ENCODE measurements around the gene SLC49A4.

SLC49A4 gene

GRCh38 chr3:122880624-122881023 lies 85.8 kb downstream of the SLC49A4 start:
- H3K9me3 ChIP-seq (ENCODE audit: low read length) = no peaks in the 10 kb centered on the region
- no peak for TF ChIP-seq CTCF (IDR thresholded peaks at IDR 0.05; ENCODE audit: low read length)
- TF ChIP-seq EZH2 (IDR thresholded peaks at IDR 0.05; ENCODE audit: borderline replicate concordance, low read length) = no peak
- no peaks in the 10 kb centered on the region; the same call in 1 of the 2 replicates for H3K36me3 ChIP-seq (ENCODE audit: insufficient read depth, low read length)
- no peaks in the 10 kb centered on the region; the same call in 1 of the 2 replicates for H4K20me1 ChIP-seq (ENCODE audit: insufficient read depth, low read length)
- H3K27me3 ChIP-seq (ENCODE audit: insufficient read depth, low read length) = no peaks in the 10 kb centered on the region
- H3F3A ChIP-seq (ENCODE audit: insufficient read depth, low read length) = no peaks in the 10 kb centered on the region
- no peak overlapping the region for H3K4me2 ChIP-seq (ENCODE audit: low read length)
- no peaks in the 10 kb centered on the region for H3K4me1 ChIP-seq (ENCODE audit: insufficient read depth, low read length, severe bottlenecking)
- no peak overlapping the region for H3K4me3 ChIP-seq (ENCODE audit: low read depth, low read length, poor library complexity, severe bottlenecking)
- H3K79me2 ChIP-seq (ENCODE audit: insufficient read depth, low read length) = no peaks in the 10 kb centered on the region
- H3K9ac ChIP-seq (ENCODE audit: low read length) = no peak overlapping the region
- H3K27ac ChIP-seq (ENCODE audit: low read depth, low read length, poor library complexity, severe bottlenecking) = no peak overlapping the region
- no peak overlapping the region for H2AFZ ChIP-seq (ENCODE audit: low read length)
- no peaks in the 10 kb centered on the region for H3K9me2 ChIP-seq (ENCODE audit: low read depth, low read length)

GRCh38 chr3:122882361-122882947 lies 87.6 kb downstream of the SLC49A4 start:
- Histone ChIP-seq H3K4me1 (ENCODE audit: insufficient read depth, low read length, severe bottlenecking) (no peaks in the 10 kb centered on the region), H4K20me1 (ENCODE audit: insufficient read depth, low read length) (no peaks in the 10 kb centered on the region; the same call in 1 of the 2 replicates), H3K9me3 (ENCODE audit: low read length) (no peaks in the 10 kb centered on the region), H2AFZ (ENCODE audit: low read length) (no peak overlapping the region), H3K79me2 (ENCODE audit: insufficient read depth, low read length) (no peaks in the 10 kb centered on the region), H3K4me3 (ENCODE audit: low read depth, low read length, poor library complexity, severe bottlenecking) (no peak overlapping the region), H3F3A (ENCODE audit: insufficient read depth, low read length) (no peaks in the 10 kb centered on the region), H3K4me2 (ENCODE audit: low read length) (no peak overlapping the region), H3K36me3 (ENCODE audit: insufficient read depth, low read length) (no peaks in the 10 kb centered on the region; the same call in 1 of the 2 replicates), H3K9me2 (ENCODE audit: low read depth, low read length) (no peaks in the 10 kb centered on the region), H3K27me3 (ENCODE audit: insufficient read depth, low read length) (no peaks in the 10 kb centered on the region), H3K27ac (ENCODE audit: low read depth, low read length, poor library complexity, severe bottlenecking) (no peak overlapping the region), H3K9ac (ENCODE audit: low read length) (no peak overlapping the region)
- TF ChIP-seq CTCF (IDR thresholded peaks at IDR 0.05; ENCODE audit: low read length) (no peak), EZH2 (IDR thresholded peaks at IDR 0.05; ENCODE audit: borderline replicate concordance, low read length) (no peak)

- no peak overlapping the region for H2AFZ ChIP-seq (ENCODE audit: low read length)
- H3K36me3 ChIP-seq (ENCODE audit: insufficient read depth, low read length) = no peaks in the 10 kb centered on the region
- H3K27me3 ChIP-seq (ENCODE audit: insufficient read depth, low read length) = no peaks in the 10 kb centered on the region
- no peaks in the 10 kb centered on the region for H3K79me2 ChIP-seq (ENCODE audit: insufficient read depth, low read length)
- no peaks in the 10 kb centered on the region for H3K4me1 ChIP-seq (ENCODE audit: insufficient read depth, low read length, severe bottlenecking)
- no peaks in the 10 kb centered on the region for H3K9me2 ChIP-seq (ENCODE audit: low read depth, low read length)
- no peaks in the 10 kb centered on the region for H3K9me3 ChIP-seq (ENCODE audit: low read length)
- no peak overlapping the region for H3K27ac ChIP-seq (ENCODE audit: low read depth, low read length, poor library complexity, severe bottlenecking)
- no peak overlapping the region for H3K9ac ChIP-seq (ENCODE audit: low read length)
- no peaks in the 10 kb centered on the region for H3F3A ChIP-seq (ENCODE audit: insufficient read depth, low read length)
- no peak overlapping the region for H3K4me3 ChIP-seq (ENCODE audit: low read depth, low read length, poor library complexity, severe bottlenecking)
- H3K4me2 ChIP-seq (ENCODE audit: low read length) = no peak overlapping the region
- no peaks in the 10 kb centered on the region; the same call in 1 of the 2 replicates for H4K20me1 ChIP-seq (ENCODE audit: insufficient read depth, low read length)
- TF ChIP-seq EZH2 (IDR thresholded peaks at IDR 0.05; ENCODE audit: borderline replicate concordance, low read length) = no peak
- TF ChIP-seq CTCF (IDR thresholded peaks at IDR 0.05; ENCODE audit: low read length) = no peak
Observed at GRCh38 chr3:122886251-122886650, 91.4 kb downstream of the SLC49A4 start.
